ENCODE results near the gene RGS6.

The RGS6 gene

DNA sequence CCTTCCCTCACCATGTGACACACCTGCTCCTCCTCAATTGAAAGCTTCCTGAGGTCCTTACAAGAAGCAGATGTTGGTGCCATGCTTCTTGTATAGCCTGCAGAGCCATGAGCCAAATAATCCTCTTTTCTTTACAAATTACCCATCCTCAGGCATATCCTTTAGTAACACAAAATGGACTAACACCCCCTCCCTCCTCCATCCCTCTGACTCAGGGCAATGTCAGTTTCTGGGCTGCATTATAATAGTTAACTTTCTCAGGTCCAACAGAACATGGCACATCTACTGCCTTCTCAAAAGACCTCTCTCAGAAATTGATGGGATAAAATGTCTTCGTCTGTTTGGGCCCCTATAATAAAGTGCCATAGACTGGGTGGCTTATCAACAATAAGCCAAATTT is 674.6 kb downstream of the RGS6 start:
- Mint-ChIP-seq H3K4me1 (no peaks in the 10 kb centered on the region), H3K4me3 (no peak overlapping the region), H3K27me3 (no peaks in the 10 kb centered on the region), H3K9me3 (no peaks in the 10 kb centered on the region), H3K36me3 (no peaks in the 10 kb centered on the region), H3K27ac (no peak overlapping the region)

DNA sequence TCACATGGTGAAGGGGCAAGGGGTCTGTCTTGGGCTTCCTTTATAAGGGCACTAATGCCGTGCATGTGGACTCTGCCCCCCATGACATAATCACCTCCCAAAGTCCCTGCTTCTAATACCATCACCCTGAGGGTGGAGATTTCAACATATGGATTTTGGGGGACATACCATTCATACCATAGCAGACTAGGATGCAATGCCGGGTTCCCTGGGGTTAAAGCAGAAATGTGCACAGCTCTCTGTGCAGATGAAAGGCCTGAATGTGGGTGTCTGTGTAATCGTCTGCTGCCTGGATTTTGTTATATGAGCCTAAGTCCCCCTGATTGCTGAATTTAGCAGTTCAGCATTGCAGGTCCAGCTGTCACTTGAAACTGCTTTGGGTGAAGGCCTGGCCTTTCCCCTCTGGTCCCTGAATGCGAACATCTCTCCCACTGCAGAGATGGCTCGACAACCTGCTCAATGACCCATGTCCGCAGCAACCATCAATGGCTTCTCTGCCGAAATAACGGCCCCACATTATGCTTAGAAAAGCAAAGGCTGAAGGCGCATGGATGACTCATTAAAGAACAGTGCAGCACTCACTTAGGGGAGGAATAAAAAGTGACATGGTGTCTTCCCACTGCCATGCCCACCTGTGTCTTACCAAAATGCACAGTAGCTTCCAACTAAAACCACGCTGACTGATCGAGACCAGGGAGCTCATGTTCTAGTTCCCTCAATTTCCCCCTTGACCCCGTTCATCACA is 675.3 kb downstream of the RGS6 start:
- no peaks in the 10 kb centered on the region for H3K27me3 Mint-ChIP-seq
- H3K4me3 Mint-ChIP-seq = no peak overlapping the region
- H3K27ac Mint-ChIP-seq = no peak overlapping the region
- no peaks in the 10 kb centered on the region for H3K4me1 Mint-ChIP-seq
- H3K36me3 Mint-ChIP-seq = no peaks in the 10 kb centered on the region
- no peaks in the 10 kb centered on the region for H3K9me3 Mint-ChIP-seq

DNA sequence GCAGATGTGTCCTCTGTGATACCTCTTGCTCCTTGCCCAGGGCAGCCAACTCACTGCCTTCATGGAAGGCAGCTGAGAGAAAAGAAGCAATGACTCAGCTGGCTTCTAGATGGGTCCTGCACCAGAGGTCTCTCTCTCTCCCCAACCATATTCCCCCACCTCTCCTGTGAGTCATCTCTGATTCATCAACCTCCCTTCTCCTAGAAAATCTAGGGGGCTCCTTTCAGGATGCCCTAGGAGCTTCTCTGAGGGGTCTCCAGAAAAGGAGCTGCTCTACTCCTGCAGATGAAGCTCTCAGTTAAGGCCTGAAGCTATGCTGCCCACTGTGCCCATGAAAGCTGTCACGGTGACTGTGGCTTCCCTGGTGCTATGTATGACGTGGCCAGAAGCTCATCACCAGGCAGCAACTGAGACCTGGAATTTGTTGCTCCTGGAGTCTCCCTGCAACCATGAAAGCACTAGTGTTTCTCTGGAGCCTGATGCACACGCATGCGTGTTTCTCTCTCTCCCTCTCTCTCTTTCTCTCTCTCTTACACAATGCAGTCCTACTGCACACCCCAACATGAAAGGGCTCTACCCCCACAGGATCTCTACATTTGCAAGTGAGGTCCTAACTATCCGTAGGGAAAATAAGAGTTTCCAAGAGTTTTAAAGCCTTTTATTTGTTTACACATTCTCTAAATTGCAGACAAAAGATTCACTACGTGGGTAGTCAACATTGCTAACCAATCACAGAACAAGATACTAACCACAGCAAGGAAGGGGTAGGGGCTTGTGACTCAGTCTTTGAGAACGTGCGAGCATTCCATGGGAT is 676.4 kb downstream of the RGS6 start:
- Mint-ChIP-seq H3K27me3 (no peaks in the 10 kb centered on the region), H3K4me1 (no peaks in the 10 kb centered on the region), H3K9me3 (no peaks in the 10 kb centered on the region), H3K27ac (no peak overlapping the region), H3K4me3 (no peak overlapping the region), H3K36me3 (no peaks in the 10 kb centered on the region)

DNA sequence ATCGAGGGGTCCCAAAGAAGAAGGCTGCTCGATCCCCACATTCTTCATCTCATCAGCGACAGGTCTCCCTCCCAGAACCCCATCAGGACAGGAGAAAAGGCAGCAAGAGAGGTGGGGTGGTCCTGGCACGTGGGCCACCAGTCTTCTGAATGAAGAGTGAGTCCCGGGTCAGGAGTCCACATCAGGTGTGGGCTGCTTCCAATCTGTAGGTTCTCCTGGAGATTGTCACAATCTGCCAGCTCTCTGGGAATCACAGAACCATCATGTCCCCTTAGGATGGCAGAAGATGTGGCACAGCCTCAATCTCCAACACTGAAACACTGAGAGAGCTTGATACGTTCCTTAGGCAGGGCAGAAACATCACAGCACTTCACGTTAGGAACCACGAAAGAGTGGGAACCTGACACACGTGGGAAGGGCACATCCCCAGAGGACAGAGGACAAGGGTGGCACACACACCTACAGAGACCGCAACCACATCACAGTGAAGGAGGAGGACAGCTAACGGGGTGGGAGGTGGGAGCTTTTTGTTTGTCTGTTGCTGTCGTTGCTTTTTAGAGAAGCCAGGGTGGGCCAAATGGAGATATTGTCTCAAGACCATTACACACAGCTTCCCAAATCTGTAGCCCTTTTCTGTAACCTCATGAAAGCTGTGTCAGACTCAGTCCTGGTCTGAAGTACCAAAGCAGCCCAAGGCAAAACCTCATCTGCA is 677.1 kb downstream of the RGS6 start:
- H3K9me3 Mint-ChIP-seq = no peaks in the 10 kb centered on the region
- no peak overlapping the region for H3K27ac Mint-ChIP-seq
- no peaks in the 10 kb centered on the region for H3K4me1 Mint-ChIP-seq
- no peaks in the 10 kb centered on the region for H3K36me3 Mint-ChIP-seq
- no peaks in the 10 kb centered on the region for H3K27me3 Mint-ChIP-seq
- H3K4me3 Mint-ChIP-seq = no peak overlapping the region

DNA sequence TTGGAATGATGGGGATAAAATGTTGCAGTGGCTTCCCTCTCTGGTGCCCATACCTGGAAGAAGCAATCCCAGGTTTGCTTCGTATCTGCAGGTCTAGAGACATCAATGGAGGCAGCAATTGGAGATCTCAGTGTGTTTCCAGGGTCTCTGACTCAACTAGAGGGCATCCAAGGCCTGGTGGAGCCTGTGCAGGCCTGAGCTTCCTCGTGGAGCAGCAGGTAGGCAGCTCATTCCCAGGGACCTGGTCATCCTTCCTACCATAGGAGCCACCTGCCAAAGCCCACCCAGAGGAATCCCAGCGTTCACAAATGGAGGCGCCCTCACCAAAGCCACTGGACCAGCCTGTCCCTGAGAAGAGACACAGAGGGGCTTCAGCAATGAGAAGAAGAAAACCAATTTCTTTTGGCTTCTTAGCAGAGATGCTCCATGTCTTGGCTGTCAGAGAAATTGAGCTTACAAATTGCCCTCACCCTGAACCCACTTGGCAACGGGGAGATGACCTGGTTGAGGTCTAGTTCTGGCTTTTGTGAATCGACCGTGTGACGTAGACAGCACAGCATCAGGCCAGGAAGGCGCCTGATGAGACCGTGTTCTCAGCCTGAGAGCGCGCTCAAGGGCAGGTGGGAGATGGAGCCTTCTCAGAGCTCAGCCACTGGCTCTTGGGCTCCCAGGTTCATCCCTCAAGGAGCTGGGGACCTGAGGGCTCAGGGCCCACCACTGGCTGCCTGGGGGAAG is 678.0 kb downstream of the RGS6 start:
- Mint-ChIP-seq H3K36me3 (no peaks in the 10 kb centered on the region), H3K9me3 (no peaks in the 10 kb centered on the region), H3K27me3 (no peaks in the 10 kb centered on the region), H3K4me1 (no peaks in the 10 kb centered on the region), H3K4me3 (no peak overlapping the region), H3K27ac (no peak overlapping the region)

DNA sequence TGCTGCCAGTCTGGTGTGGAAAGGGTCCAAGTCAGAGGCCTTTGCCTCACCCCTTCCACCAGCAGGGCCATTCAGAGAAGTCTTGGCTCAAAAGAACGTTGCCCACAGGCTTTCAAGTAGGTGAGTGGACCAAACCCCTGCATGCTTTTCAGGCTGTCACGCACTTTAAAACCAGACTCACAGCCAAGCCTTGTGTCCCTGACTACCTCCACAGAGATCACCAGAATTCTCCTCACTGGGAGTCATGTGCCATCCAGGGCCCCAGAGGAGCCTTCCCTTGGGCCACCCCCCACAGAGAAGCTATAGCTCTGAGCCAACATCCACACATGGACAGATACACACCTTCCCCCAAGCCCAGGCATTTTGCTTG is 678.6 kb downstream of the RGS6 start:
- no peaks in the 10 kb centered on the region for H3K36me3 Mint-ChIP-seq
- no peaks in the 10 kb centered on the region for H3K27me3 Mint-ChIP-seq
- H3K4me3 Mint-ChIP-seq = no peak overlapping the region
- H3K27ac Mint-ChIP-seq = no peak overlapping the region
- no peaks in the 10 kb centered on the region for H3K4me1 Mint-ChIP-seq
- H3K9me3 Mint-ChIP-seq = no peaks in the 10 kb centered on the region

DNA sequence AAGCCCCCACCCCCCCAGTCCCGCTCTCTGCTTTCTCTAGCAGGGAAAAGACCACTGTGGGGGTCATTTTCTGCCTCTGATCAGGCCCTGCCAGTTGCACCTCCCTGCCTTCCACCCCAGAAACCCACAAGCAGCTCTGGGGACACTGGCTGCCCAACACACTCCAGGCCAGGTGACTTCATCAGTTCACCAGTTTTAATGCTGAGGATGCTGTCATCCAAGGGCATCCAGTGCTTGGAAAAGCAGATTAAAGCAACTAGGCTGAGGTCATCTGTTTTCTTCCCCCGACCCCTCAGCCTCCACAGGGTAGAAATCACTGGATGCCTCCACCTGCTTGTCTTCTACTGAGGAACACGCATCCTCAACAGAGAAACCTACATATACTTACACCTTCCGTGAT is 679.3 kb downstream of the RGS6 start:
- Mint-ChIP-seq H3K9me3 (no peaks in the 10 kb centered on the region), H3K27me3 (no peaks in the 10 kb centered on the region), H3K4me3 (no peak overlapping the region), H3K4me1 (no peaks in the 10 kb centered on the region), H3K27ac (no peak overlapping the region), H3K36me3 (no peaks in the 10 kb centered on the region)

DNA sequence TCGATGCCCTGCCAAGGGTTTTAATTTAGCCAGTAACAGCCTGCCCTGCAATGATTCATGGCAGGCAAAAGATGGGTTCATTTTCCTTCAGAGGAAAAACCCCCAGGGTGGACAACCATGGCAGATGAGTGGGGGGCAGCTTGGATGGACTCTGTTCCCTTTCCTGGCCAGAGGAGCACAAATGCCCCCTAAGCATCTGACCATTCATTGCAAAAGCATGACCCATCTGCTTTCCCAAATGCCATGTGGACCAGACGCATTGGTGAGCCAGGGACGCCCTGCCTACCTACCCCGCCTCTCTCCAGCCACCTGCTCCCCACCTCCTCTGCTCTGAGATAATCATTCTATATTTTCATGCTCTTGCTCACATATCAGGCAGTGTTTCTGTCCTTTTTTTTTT is 679.8 kb downstream of the RGS6 start:
- no peaks in the 10 kb centered on the region for H3K4me1 Mint-ChIP-seq
- H3K27me3 Mint-ChIP-seq = no peaks in the 10 kb centered on the region
- no peaks in the 10 kb centered on the region for H3K9me3 Mint-ChIP-seq
- H3K27ac Mint-ChIP-seq = peak overlapping the region; percentile 33
- H3K4me3 Mint-ChIP-seq = no peak overlapping the region
- H3K36me3 Mint-ChIP-seq = no peaks in the 10 kb centered on the region

DNA sequence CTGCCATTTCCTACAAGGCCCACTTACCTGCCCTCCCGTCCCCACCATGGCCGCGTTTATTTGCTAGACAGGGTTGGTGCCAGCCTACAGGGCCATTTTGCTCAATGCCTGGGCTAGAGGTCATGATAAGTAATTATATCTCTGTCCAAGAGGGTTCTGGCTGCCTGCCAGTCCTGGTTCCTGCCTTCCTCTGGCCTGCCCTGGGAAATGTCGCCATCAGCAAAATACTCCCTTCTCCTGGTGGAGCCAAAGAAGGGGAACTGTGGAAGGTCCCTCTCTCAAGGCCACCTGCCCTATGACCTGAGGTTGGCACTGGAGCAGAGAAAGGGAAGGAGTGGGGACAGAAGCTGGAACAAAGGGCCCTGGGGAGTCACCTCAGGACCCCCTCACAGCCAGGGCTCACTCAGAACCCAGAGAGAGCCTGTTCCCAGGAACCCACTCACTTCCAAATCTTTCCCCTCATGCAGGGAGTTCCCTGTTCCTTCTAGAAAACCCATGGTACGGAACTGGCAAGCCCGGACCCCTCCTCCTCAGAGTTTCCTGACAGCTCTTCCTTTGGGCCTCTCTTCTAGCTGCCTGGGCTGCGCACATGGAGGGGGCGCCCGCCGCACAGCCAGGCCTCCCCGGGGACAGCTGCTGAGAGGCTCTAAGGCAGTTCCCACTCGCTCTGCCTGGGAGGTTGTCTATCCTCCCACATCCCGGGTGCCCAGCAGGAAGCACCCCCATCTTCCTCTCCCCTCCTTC is 681.2 kb downstream of the RGS6 start:
- H3K36me3 Mint-ChIP-seq = no peaks in the 10 kb centered on the region
- H3K27me3 Mint-ChIP-seq = no peaks in the 10 kb centered on the region
- no peak overlapping the region for H3K27ac Mint-ChIP-seq
- H3K4me1 Mint-ChIP-seq = no peaks in the 10 kb centered on the region
- no peak overlapping the region for H3K4me3 Mint-ChIP-seq
- no peaks in the 10 kb centered on the region for H3K9me3 Mint-ChIP-seq

DNA sequence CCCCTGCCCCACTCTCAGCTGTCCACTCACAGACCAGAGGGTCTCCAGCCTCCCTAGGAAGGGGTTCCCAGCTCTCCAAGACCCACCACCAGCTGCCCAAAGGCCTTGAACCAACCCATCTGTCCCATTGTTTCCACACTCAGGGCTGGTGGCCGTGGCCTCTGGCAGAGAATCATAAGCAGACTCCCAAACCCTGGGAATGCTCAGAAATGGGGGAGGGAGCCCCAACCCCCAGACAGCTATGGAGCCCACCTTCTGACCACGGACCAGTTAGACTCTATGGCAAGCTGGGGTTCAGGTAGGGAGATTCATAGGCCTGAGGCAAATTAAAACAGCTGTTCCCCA is 681.7 kb downstream of the RGS6 start:
- H3K27ac Mint-ChIP-seq = no peak overlapping the region
- H3K4me1 Mint-ChIP-seq = no peaks in the 10 kb centered on the region
- H3K36me3 Mint-ChIP-seq = no peaks in the 10 kb centered on the region
- no peaks in the 10 kb centered on the region for H3K9me3 Mint-ChIP-seq
- no peaks in the 10 kb centered on the region for H3K27me3 Mint-ChIP-seq
- no peak overlapping the region for H3K4me3 Mint-ChIP-seq

DNA sequence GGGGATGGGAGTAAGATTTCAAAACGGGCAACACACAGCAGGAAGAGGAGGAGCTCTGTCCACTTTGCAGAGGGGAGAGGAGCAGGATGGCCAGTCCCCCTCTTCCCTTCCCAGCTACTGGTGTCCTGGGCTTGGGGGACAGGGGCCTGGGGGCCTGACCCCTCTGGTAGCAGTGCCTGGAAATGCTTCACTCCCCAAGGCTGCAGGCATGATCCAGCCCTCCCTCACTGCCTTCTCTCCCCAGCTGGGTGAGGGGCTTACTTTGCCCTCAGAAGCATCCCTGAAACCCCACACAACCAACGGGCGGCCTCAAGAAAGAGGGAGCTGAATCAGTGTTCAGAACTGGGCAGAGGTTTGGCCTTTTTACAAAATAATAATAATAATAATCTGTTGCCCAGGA is 682.1 kb downstream of the RGS6 start:
- Mint-ChIP-seq H3K4me3 (no peak overlapping the region), H3K27ac (no peak overlapping the region), H3K9me3 (no peaks in the 10 kb centered on the region), H3K36me3 (no peaks in the 10 kb centered on the region), H3K27me3 (no peaks in the 10 kb centered on the region), H3K4me1 (no peaks in the 10 kb centered on the region)

DNA sequence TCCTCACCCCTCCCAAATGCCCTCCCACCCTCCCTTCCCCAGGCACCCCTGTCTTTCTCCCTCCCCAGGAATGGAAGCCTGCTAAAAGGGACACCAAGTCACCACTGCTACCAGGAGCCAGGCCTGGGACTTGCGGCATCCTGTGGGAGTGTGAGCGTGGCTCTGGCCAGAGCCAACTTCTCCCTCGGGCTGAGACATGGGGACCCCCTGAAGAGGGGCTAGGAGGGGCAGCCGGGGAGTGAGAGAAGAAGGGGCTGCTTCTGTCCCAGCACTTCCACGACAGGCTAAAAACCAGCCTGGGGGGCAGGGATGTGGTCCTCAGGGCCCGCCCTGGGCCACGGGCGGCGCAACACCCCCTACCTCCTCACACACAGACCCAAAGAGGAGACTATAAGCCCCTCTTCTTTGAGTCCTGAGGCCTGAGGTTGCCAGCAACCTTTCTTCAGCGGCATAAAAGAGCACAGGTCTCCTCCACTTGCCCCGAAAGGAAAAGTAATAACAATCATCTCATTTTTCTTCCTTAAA is 682.7 kb downstream of the RGS6 start:
- Mint-ChIP-seq H3K4me1 (no peaks in the 10 kb centered on the region), H3K27ac (no peak overlapping the region), H3K36me3 (no peaks in the 10 kb centered on the region), H3K9me3 (no peaks in the 10 kb centered on the region), H3K4me3 (no peak overlapping the region), H3K27me3 (no peaks in the 10 kb centered on the region)

DNA sequence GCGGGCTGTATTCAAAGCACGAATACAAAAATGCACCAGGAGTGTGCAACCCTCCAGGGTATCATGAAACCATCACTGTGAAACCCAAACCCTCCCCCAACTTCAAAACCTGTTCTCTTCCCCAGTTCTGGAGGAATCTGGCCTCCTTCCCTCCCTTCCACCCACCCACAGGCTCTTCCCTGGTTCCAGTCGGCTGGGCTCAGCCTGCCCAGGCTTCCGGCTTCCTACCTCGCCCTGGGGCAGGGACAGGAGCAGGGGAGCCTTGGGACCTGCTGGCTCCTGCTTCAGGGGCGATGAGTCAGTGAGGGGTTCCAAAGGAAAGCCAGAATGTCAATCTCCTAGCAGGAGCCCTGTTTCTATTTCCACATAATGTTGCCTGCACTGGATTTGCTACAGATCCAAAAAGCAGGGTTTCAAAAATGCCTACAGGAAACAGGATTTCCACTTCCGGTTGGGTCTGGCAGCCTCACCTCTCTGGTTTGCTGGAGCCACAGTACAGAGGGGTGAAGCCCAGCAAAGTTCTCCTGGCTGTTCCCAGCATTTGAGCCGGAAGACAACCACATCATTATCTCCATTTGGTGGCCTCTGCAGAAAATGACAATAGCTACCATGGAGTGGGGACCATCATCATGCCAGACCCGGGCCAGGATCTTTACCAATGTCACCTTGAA is 683.4 kb downstream of the RGS6 start:
- Mint-ChIP-seq H3K27me3 (peaks cover under 1% of the 10 kb centered on the region), H3K27ac (no peak overlapping the region), H3K36me3 (no peaks in the 10 kb centered on the region), H3K9me3 (no peaks in the 10 kb centered on the region), H3K4me3 (no peak overlapping the region), H3K4me1 (no peaks in the 10 kb centered on the region)
